ENCODE measurements around the gene TGFBR3L.

DNA sequence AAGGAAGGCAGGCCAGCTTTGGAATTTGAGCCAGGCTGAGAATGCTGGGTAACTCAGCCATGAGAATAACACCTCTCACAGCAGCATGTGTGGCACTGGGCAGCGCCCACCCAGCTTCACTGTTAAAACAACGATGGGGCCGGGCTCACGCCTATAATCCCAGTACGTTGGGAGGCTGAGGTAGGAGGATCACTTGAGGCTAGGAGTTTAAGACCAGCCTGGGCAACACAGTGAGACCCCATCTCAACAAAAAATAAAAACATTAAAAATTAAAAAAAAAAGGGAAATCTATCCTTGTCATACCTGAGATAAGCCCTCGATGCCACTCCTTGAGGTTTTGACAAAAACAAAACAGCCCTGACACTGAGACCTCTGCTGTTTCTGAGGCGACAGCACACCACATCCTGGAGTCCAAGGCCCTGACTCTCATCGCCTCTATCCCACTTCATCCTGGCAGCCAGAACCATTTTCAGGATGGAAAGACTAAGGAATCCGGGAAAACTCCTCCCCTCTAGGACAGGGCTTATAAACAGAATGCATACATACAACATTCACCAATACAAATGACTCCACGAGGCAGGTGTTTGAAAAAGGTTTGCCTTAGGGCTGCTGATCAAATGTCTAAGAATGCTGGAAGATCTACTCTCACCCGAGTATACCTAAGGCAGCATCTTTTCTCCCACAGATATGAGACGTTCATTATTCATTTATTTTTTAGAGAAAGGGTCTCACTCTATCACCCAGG is 51.5 kb downstream of the TGFBR3L start:
- TF ChIP-seq POLR2A (IDR thresholded peaks at IDR 0.05) = no peak
- TF ChIP-seq, protein P1, sequence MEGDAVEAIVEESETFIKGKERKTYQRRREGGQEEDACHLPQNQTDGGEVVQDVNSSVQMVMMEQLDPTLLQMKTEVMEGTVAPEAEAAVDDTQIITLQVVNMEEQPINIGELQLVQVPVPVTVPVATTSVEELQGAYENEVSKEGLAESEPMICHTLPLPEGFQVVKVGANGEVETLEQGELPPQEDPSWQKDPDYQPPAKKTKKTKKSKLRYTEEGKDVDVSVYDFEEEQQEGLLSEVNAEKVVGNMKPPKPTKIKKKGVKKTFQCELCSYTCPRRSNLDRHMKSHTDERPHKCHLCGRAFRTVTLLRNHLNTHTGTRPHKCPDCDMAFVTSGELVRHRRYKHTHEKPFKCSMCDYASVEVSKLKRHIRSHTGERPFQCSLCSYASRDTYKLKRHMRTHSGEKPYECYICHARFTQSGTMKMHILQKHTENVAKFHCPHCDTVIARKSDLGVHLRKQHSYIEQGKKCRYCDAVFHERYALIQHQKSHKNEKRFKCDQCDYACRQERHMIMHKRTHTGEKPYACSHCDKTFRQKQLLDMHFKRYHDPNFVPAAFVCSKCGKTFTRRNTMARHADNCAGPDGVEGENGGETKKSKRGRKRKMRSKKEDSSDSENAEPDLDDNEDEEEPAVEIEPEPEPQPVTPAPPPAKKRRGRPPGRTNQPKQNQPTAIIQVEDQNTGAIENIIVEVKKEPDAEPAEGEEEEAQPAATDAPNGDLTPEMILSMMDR (IDR thresholded peaks at IDR 0.05) = no peak
- TF ChIP-seq EP300 (IDR thresholded peaks at IDR 0.05) = no peak

All from ovary (tissue), 3 donors.